K562 (cell line): ENCODE data around the gene RORB.

Source experiments
- JUNB ChIP-seq: fragments of 450-650 bp; formaldehyde crosslinking; conservative IDR thresholded peaks from 2 replicates; pipeline ENCODE4 v1.4.0; 2020; ENCODE audit warnings: mild to moderate bottlenecking
- RAD21 ChIP-seq, 2 experiments: fragments of 250-450 bp in 1 of 2; fragments of 450-650 bp in 1 of 2; sonication (Bioruptor Pico) in 1 of 2; formaldehyde crosslinking in 1 of 2; IDR thresholded peaks in 1 of 2; conservative IDR thresholded peaks in 1 of 2; 2 replicates each; pipeline versions ENCODE4 v1.4.0 to v1.8.0; 2020 to 2022; ENCODE audit warnings: mild to moderate bottlenecking in 2 of 2, moderate library complexity in 1 of 2
- RBM22 ChIP-seq: fragments of 200-400 bp; formaldehyde crosslinking; IDR thresholded peaks from 2 replicates; pipeline ENCODE4 v1.6.1; 2018; ENCODE audit warnings: low read length, low read depth; ENCODE audit not compliant: poor library complexity, severe bottlenecking
- XRCC5 ChIP-seq: fragments of 200-400 bp; formaldehyde crosslinking; IDR thresholded peaks from 2 replicates; pipeline ENCODE4 v1.6.1; 2017; ENCODE audit warnings: low read depth, mild to moderate bottlenecking, low read length
- ZNF639 ChIP-seq, 2 experiments: fragments of 200-800 bp in 1 of 2; sonication (Bioruptor generic) in 1 of 2; sonication (generic) in 1 of 2; formaldehyde crosslinking in 1 of 2; IDR thresholded peaks in 1 of 2; conservative IDR thresholded peaks in 1 of 2; 2 replicates each; pipeline versions ENCODE4 v1.5.0 to v1.6.1; 2016 to 2020; ENCODE audit warnings: missing compliant biosample characterization in 1 of 2, missing genetic modification characterization in 1 of 2, missing genetic modification reagents in 1 of 2
- ZZZ3 ChIP-seq: fragments of 450-650 bp; IDR thresholded peaks from 2 replicates; pipeline ENCODE4 v1.6.1; 2016; ENCODE audit warnings: antibody characterized with exemption, mild to moderate bottlenecking, moderate library complexity
- TF ChIP-seq, protein P1 (sequence below): sonication (generic); formaldehyde crosslinking; IDR thresholded peaks from 2 replicates; pipeline ENCODE4 v1.8.0; 2022; ENCODE audit warnings: mild to moderate bottlenecking, missing genetic modification reagents, borderline replicate concordance
- TF ChIP-seq, protein P2 (sequence below), 3 experiments: IDR thresholded peaks in 2 of 3; conservative IDR thresholded peaks in 1 of 3; 2 replicates each; pipeline ENCODE4 v1.5.1; 2011 to 2012; ENCODE audit warnings: low read length in 3 of 3, mild to moderate bottlenecking in 3 of 3, control low read depth in 2 of 3, improper control_type of control experiment in 1 of 3, inconsistent platforms in 1 of 3, low read depth in 1 of 3, mixed read lengths in 1 of 3, moderate library complexity in 1 of 3; ENCODE audit not compliant: insufficient read depth in 2 of 3

DNA sequence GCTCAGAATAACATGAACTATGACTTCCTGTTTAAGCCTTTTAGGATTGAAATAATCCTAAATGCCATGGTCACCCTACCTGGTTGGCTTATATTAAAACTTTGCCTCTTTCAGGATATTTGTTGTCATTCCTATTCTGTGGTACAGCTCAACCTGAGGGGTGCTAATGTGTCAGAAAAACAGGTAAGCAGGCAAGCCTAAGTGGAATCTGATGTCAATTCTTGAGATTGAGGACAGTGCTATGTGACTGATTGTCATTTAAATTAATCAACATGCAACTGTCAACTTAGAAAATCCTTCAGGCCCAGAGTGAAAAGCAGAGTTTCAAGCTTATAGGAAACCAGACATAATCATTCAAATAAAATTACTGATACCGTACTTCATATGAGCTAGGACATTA lies 2.6 kb upstream of the RORB start:
- TF ChIP-seq, protein P1, sequence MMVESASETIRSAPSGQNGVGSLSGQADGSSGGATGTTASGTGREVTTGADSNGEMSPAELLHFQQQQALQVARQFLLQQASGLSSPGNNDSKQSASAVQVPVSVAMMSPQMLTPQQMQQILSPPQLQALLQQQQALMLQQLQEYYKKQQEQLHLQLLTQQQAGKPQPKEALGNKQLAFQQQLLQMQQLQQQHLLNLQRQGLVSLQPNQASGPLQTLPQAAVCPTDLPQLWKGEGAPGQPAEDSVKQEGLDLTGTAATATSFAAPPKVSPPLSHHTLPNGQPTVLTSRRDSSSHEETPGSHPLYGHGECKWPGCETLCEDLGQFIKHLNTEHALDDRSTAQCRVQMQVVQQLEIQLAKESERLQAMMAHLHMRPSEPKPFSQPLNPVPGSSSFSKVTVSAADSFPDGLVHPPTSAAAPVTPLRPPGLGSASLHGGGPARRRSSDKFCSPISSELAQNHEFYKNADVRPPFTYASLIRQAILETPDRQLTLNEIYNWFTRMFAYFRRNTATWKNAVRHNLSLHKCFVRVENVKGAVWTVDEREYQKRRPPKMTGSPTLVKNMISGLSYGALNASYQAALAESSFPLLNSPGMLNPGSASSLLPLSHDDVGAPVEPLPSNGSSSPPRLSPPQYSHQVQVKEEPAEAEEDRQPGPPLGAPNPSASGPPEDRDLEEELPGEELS: no peak
- TF ChIP-seq ZZZ3 (no peak), RBM22 (no peak), ZNF639 (CRISPR knock-in tag; conservative IDR thresholded peaks at IDR 0.05 in 1 of 2, IDR thresholded peaks at IDR 0.05 in 1 of 2) (no peak), RAD21 (CRISPR knock-in tag; conservative IDR thresholded peaks at IDR 0.05 in 1 of 2, IDR thresholded peaks at IDR 0.05 in 1 of 2) (no peak), JUNB (CRISPR knock-in tag) (no peak), XRCC5 (no peak)
- TF ChIP-seq, protein P2, sequence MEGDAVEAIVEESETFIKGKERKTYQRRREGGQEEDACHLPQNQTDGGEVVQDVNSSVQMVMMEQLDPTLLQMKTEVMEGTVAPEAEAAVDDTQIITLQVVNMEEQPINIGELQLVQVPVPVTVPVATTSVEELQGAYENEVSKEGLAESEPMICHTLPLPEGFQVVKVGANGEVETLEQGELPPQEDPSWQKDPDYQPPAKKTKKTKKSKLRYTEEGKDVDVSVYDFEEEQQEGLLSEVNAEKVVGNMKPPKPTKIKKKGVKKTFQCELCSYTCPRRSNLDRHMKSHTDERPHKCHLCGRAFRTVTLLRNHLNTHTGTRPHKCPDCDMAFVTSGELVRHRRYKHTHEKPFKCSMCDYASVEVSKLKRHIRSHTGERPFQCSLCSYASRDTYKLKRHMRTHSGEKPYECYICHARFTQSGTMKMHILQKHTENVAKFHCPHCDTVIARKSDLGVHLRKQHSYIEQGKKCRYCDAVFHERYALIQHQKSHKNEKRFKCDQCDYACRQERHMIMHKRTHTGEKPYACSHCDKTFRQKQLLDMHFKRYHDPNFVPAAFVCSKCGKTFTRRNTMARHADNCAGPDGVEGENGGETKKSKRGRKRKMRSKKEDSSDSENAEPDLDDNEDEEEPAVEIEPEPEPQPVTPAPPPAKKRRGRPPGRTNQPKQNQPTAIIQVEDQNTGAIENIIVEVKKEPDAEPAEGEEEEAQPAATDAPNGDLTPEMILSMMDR (IDR thresholded peaks at IDR 0.05 in 2 of 3, conservative IDR thresholded peaks at IDR 0.05 in 1 of 3; ENCODE audit: insufficient read depth in 2 of 3, low read depth in 1 of 3, low read length in 3 of 3): no peak
